Endothelial cell of umbilical vein (primary cell): ENCODE data around the gene TCF7L2. TPM values are rescaled to one million over a fixed set of nuclear protein-coding genes. Genes with fewer than 3 reads are reported as not detected.

Experiments used
- BruUV-seq: library from RNA; stranded (reverse); fragments of 400-500 nt; replicated peaks from 2 replicates; lab custom pipeline; 2021; lab: Mats Ljungman, UMichigan
- CTCF ChIA-PET: fragments of 300-600, 350-600 bp; sonication (Branson Sonifier 250); formaldehyde crosslinking; loops from one replicate; lab custom pipeline; 2021; ENCODE audit warnings: antibody characterized with exemption, inconsistent platforms; lab: Charles Lee
- POLR2A ChIA-PET: fragments of 300-600, 350-600 bp; sonication (Branson Sonifier 250); formaldehyde crosslinking; loops from one replicate; lab custom pipeline; 2021; ENCODE audit warnings: antibody characterized with exemption, inconsistent platforms; lab: Charles Lee
- DNase-seq: peaks from one replicate; pipeline ENCODE4 v3.0.0-alpha.2; 2011; ENCODE audit warnings: low read depth, low spot score
- FAIRE-seq: peaks from 2 replicates; lab custom pipeline; 2011; peaks lifted over from hg19 to GRCh38; lab: Jason Lieb, UNC
- H2AFZ ChIP-seq: 2 replicates; pipeline ENCODE4 v1.6.0; 2012; ENCODE audit warnings: low read depth, low read length, control low read depth, inconsistent platforms
- H3K27ac ChIP-seq: 2 replicates; pipeline ENCODE4 v1.5.1; 2011; ENCODE audit warnings: low read depth, mild to moderate bottlenecking, control low read depth, low read length, moderate library complexity; ENCODE audit not compliant: insufficient read depth
- H3K27me3 ChIP-seq, 2 experiments: 2 replicates each; pipeline versions ENCODE4 v1.6.0 to v1.6.1; 2011; ENCODE audit warnings: low read length in 2 of 2, mixed read lengths in 1 of 2; ENCODE audit not compliant: control insufficient read depth in 2 of 2, insufficient read depth in 2 of 2
- H3K36me3 ChIP-seq, 2 experiments: 2 replicates in 1 of 2; 3 replicates in 1 of 2; pipeline ENCODE4 v1.5.1; 2011; ENCODE audit warnings: low read length in 2 of 2, mild to moderate bottlenecking in 1 of 2, moderate library complexity in 1 of 2; ENCODE audit not compliant: control insufficient read depth in 2 of 2, insufficient read depth in 2 of 2; ENCODE audit errors: extremely low read depth in 1 of 2
- H3K4me1 ChIP-seq: 3 replicates; pipeline ENCODE4 v1.5.1; 2011; ENCODE audit warnings: mild to moderate bottlenecking, low read length; ENCODE audit not compliant: control insufficient read depth, insufficient read depth; ENCODE audit errors: extremely low read depth
- H3K4me2 ChIP-seq: 2 replicates; pipeline ENCODE4 v1.6.1; 2011; ENCODE audit warnings: low read length, control low read depth, mixed read lengths; ENCODE audit not compliant: insufficient read depth
- H3K4me3 ChIP-seq, 3 experiments: fragments of 200-600 bp in 1 of 3; sonication (generic), shearing (Covaris generic) in 1 of 3; replicated peaks in 1 of 3; 2 replicates each; pipeline ENCODE4 v1.5.1; 2011 to 2016; ENCODE audit warnings: control low read depth in 3 of 3, low read length in 3 of 3, mild to moderate bottlenecking in 2 of 3, inconsistent platforms in 1 of 3, low read depth in 1 of 3, moderate library complexity in 1 of 3; ENCODE audit not compliant: insufficient read depth in 1 of 3
- H3K79me2 ChIP-seq: 2 replicates; pipeline ENCODE4 v1.6.0; 2012; ENCODE audit warnings: low read length, inconsistent platforms; ENCODE audit not compliant: control insufficient read depth, insufficient read depth
- H3K9ac ChIP-seq: replicated peaks from 2 replicates; pipeline ENCODE3; 2011; ENCODE audit warnings: low read length, control low read depth; ENCODE audit not compliant: insufficient read depth; ENCODE audit errors: extremely low read depth
- H3K9me1 ChIP-seq: replicated peaks from 3 replicates; pipeline ENCODE4 v1.6.0; 2011; ENCODE audit warnings: mild to moderate bottlenecking, low read length; ENCODE audit not compliant: control insufficient read depth, insufficient read depth; ENCODE audit errors: extremely low read depth
- H3K9me3 ChIP-seq: replicated peaks from 2 replicates; pipeline ENCODE4 v1.5.1; 2012; ENCODE audit warnings: low read length, inconsistent platforms; ENCODE audit not compliant: control insufficient read depth, insufficient read depth
- H4K20me1 ChIP-seq: replicated peaks from 2 replicates; pipeline ENCODE3; 2011; ENCODE audit warnings: mild to moderate bottlenecking, low read length; ENCODE audit not compliant: control insufficient read depth, insufficient read depth; ENCODE audit errors: extremely low read depth
- FOS ChIP-seq: IDR thresholded peaks from 2 replicates; pipeline ENCODE4 v1.6.1; 2011; ENCODE audit warnings: mild to moderate bottlenecking, low read length, moderate library complexity, borderline replicate concordance; ENCODE audit not compliant: insufficient read depth
- JUN ChIP-seq: IDR thresholded peaks from 2 replicates; pipeline ENCODE4 v1.6.1; 2011; ENCODE audit warnings: borderline replicate concordance, low read depth; ENCODE audit not compliant: insufficient read length, insufficient read depth
- MAX ChIP-seq: IDR thresholded peaks from 2 replicates; pipeline ENCODE4 v1.6.1; 2011; ENCODE audit not compliant: insufficient read depth, insufficient read length
- dilution Hi-C: fragments of 300-500 bp; cut with MboI; formaldehyde crosslinking; loops from one replicate; pipeline ENCODE4 v1.15.0; 2019; ENCODE audit warnings: low sequenced_read_pairs; ENCODE audit not compliant: extremely low pct_ligation_motif_present
- intact Hi-C: fragments of 100-400 bp; cut with micrococcal nuclease; formaldehyde crosslinking; loops from one replicate; pipeline ENCODE4 v1.10.0; 2022
- polyA plus RNA-seq, 4 experiments: library from polyadenylated mRNA; depleted of rRNA in 3 of 4; stranded (reverse) in 3 of 4; unstranded in 1 of 4; fragments of >200 nt; gene quantifications; 2 replicates each; pipeline versions ENCODE4 v1.2.1 to v1.2.3, GENCODE V29; 2011 to 2012; ENCODE audit warnings: missing spikeins in 1 of 4
- total RNA-seq: library from RNA; stranded (reverse); gene quantifications from 2 replicates; pipeline ENCODE4 v1.2.3, GENCODE V29; 2021

TCF7L2 gene
- total and polyA plus RNA-seq, 2 donors (not counting 3 experiments of a cell fraction or from before 2014, with no cell fraction given), result 9.9 to 21.8 TPM

GRCh38 chr10:112957640-112958092 lies 7.6 kb downstream of the TCF7L2 start:
- H3K4me3 ChIP-seq, result no peak overlapping the region
- no peaks in the 10 kb centered on the region for H4K20me1 ChIP-seq
- DNase-seq, result no peak
- no peak overlapping the region for H3K27ac ChIP-seq
- H3K9me1 ChIP-seq, result no peaks in the 10 kb centered on the region
- TF ChIP-seq FOS, result no peak
- TF ChIP-seq MAX, result no peak
- no peaks in the 10 kb centered on the region for H3K27me3 ChIP-seq
- ChIA-PET CTCF (interaction anchor here (2.0 kb wide), 1 partner anchor 236 kb away, joined by 4 read pairs; no protein-coding TSS in a partner anchor), POLR2A (no interaction called here)
- peaks cover 60% of the 10 kb centered on the region for H3K79me2 ChIP-seq
- intact Hi-C loops, result no loop called here
- H2AFZ ChIP-seq, result no peak overlapping the region
- no peaks in the 10 kb centered on the region for H3K9me3 ChIP-seq
- dilution Hi-C loops, result no loop called here
- H3K4me2 ChIP-seq, result no peak overlapping the region
- no peaks in the 10 kb centered on the region for H3K36me3 ChIP-seq
- BruUV-seq, result no TSS peak
- FAIRE-seq, result no peak
- H3K9ac ChIP-seq, result no peak overlapping the region
- H3K4me1 ChIP-seq, result peaks cover 53% of the 10 kb centered on the region

GRCh38 chr10:112958275-112958995 lies 8.4 kb downstream of the TCF7L2 start:
- BruUV-seq, result no TSS peak
- ChIA-PET CTCF (interaction anchor here (2.0 kb wide), 1 partner anchor 237 kb away, joined by 4 read pairs; no protein-coding TSS in a partner anchor), POLR2A (no interaction called here)
- intact Hi-C loops (no loop called here), dilution Hi-C loops (no loop called here)
- Histone ChIP-seq H3K27ac (no peak overlapping the region), H3K4me3 (no peak overlapping the region), H3K27me3 (no peaks in the 10 kb centered on the region), H3K9me3 (no peaks in the 10 kb centered on the region), H3K4me2 (no peak overlapping the region), H3K36me3 (no peaks in the 10 kb centered on the region), H3K79me2 (peaks cover 54% of the 10 kb centered on the region), H2AFZ (no peak overlapping the region), H3K4me1 (peaks cover 49% of the 10 kb centered on the region), H3K9ac (no peak overlapping the region), H4K20me1 (no peaks in the 10 kb centered on the region), H3K9me1 (no peaks in the 10 kb centered on the region)
- no peak for TF ChIP-seq FOS
- no peak for TF ChIP-seq JUN
- no peak for FAIRE-seq
- DNase-seq, result no peak
